ENCODE data around the gene APP.

APP gene

DNA sequence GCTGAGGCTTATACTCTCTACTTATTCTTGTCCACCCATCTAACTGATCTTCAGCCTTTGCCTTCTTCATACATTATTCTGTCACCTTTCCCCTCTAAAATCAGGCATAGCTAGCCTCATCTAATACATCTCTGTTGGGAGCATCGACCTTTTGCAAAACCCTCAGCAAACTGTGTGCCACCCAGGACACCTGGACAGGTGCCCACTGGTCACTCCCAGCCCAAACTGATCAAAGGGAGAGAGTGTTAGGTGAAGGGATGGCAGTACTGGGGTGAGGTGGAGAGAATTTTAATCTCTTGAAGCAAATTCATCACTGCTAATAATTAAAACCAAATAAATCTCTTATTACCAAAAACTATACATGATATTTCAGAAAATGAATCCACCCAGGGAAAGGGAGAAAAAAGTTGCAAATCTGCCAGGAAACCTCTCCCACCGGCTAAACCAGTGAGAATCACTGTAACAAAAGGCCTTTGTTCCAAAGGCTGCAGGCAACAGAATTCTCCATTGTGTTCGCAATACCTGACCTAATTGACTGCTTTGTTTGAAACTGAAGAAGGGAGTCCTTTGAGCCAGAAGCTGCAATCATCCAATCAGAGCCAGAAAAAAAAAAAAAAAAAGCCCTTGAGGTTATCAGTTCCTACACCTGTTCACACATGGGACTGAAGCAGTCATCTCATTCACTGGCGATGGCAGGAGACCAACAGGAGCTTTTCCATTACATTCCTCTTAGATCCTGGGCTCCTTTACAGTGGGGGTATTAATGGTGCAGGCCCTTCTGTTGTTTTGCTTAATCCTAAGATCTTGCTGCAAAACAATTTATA lies 172.6 kb downstream of the APP start:
- TF ChIP-seq, protein P1, sequence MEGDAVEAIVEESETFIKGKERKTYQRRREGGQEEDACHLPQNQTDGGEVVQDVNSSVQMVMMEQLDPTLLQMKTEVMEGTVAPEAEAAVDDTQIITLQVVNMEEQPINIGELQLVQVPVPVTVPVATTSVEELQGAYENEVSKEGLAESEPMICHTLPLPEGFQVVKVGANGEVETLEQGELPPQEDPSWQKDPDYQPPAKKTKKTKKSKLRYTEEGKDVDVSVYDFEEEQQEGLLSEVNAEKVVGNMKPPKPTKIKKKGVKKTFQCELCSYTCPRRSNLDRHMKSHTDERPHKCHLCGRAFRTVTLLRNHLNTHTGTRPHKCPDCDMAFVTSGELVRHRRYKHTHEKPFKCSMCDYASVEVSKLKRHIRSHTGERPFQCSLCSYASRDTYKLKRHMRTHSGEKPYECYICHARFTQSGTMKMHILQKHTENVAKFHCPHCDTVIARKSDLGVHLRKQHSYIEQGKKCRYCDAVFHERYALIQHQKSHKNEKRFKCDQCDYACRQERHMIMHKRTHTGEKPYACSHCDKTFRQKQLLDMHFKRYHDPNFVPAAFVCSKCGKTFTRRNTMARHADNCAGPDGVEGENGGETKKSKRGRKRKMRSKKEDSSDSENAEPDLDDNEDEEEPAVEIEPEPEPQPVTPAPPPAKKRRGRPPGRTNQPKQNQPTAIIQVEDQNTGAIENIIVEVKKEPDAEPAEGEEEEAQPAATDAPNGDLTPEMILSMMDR (conservative IDR thresholded peaks at IDR 0.05): no peak
- peak overlapping the region; percentile 3; the same call in 1 of the 2 replicates for H3K27ac ChIP-seq

DNA sequence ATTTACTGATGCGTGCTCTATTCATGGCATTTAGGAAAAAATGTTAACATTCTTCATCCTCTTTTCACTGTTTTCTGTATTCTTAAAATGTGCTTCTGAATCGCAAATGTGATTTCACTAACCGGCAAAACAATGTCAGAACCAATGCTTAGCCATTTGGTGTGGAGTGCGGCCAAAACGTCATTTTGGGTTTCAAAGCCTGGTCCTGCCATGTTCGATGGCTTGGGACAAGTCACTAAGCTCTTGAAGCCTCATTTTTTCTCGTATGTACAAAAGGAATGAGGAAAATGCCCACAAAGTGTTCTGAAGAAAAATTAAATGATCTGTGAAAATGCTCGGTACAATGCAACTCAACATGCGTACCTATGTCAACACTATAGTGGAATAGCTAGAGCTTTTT lies 175.3 kb downstream of the APP start:
- TF ChIP-seq, protein P1 (conservative IDR thresholded peaks at IDR 0.05): no peak
- no peak overlapping the region for H3K27ac ChIP-seq

DNA sequence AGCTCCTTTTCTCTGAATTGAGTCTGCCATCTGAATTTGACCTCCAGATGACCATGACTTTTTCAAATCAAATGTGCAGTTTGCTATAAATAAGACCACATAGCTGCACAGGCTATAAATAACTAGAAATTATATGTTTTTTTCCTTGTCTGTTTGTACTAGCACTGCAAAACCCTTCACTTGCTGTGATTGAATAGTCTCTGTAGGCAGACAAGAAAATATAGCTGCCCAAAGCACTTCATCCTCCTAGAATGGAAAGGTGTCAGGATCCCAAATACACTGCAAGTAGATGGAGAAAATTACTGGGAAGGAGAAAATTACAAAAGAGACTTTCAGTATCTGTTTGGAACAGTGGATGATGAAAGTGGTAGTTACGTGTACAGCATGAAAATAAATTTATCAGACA lies 175.8 kb downstream of the APP start:
- H3K27ac ChIP-seq: no peak overlapping the region
- TF ChIP-seq, protein P1 (conservative IDR thresholded peaks at IDR 0.05): no peak

DNA sequence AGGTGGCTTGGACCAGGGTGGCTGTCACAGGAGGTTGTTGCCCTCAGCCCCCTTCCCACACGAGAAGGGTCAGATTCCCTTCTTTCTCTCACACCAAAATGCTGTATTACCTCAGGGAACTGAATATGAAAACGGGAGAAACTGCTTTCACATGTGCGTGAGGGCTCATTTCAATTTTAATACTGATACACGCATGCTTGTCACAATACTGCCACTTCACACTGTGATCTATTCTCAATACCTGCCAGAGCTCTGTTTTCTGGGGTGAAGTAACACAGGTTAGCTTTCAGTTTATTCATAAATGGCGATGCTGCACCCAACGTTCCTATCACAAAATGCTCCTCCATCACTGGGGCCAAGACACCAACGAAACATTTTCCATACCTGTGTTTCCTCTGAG lies 181.8 kb downstream of the APP start:
- no peak overlapping the region for H3K27ac ChIP-seq
- TF ChIP-seq, protein P1 (conservative IDR thresholded peaks at IDR 0.05): no peak

DNA sequence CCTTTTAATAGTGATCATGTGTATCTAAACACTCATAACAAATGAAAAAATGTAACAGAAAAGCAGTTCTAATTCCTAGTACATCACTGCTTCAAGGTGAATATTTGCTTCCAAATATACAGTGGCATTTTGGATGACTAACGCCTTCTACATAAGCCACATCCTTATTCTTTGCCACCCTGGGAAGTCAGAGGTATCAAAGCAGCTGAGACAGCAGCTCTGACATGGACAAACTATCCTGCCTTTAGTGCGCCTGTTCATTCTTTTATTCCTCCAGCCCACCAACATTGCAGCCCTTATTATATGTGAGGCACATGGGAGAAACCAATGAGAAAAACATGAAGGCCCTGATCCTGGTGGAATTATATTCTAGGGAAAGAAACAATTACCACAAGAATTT lies 183.0 kb downstream of the APP start:
- TF ChIP-seq, protein P1 (conservative IDR thresholded peaks at IDR 0.05): no peak
- H3K27ac ChIP-seq: no peak overlapping the region

DNA sequence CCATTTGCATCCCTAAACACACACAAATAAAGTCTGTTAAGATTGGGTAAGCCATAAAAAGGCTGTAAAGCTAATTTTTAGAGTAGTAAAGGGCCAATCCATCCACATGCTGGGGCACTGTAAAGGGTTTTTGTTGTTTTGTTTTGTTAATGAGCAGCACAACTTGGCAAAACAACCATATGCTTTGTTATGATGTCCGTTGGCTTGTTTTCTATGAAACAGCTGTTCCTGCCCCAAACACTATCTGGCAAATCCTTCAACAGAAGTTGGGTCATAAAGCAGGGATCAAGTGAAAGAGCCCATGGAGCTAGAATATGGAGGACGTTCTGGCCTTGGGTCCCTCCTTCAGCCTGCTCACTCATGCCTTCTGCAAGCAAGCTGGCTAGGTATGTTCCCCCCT lies 183.6 kb downstream of the APP start:
- TF ChIP-seq, protein P1 (conservative IDR thresholded peaks at IDR 0.05): no peak
- H3K27ac ChIP-seq: no peak overlapping the region

DNA sequence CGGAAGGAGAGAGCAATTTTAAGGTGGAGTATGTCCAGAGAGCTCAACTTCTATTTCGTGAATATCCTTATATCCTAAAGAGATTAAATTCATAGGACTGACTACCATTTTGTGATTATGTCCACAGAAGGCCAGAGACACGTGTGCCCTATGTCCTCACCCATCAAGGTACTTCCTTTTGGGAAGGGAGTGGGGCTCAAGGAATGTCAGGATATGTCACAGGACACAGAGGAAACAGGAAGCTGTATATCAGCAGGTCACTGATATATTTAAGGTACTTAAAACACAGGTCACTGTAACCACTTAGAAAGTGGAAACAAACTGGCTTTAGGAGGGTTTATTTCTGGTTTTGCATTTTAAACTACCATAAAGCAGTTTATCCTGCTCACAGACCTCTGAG lies 184.6 kb downstream of the APP start:
- TF ChIP-seq, protein P1 (conservative IDR thresholded peaks at IDR 0.05): no peak
- no peak overlapping the region for H3K27ac ChIP-seq

Measured in VCaP (cell line).